Sigmoid colon (tissue), 4 donors: Measurements from ENCODE around the gene COL6A2.

Experiments used
- EP300 ChIP-seq, 4 donors: sonication (generic); formaldehyde crosslinking; IDR thresholded peaks; one replicate each; pipeline ENCODE4 v1.6.1; 2017; ENCODE audit warnings: antibody characterized with exemption in 4 of 4
- POLR2A ChIP-seq, 2 donors: fragments of 450-650 bp; IDR thresholded peaks; one replicate each; pipeline ENCODE4 v1.6.1; 2016; ENCODE audit warnings: antibody characterized with exemption in 2 of 2, mild to moderate bottlenecking in 2 of 2, moderate library complexity in 2 of 2
- POLR2AphosphoS5 ChIP-seq, 4 donors: sonication (generic); formaldehyde crosslinking; IDR thresholded peaks; one replicate each; pipeline ENCODE4 v1.6.1; 2017; ENCODE audit warnings: antibody characterized with exemption in 4 of 4
- TF ChIP-seq, protein P1 (sequence below), 4 experiments: fragments of 450-650 bp in 3 of 4; fragments of 200-600 bp in 1 of 4; IDR thresholded peaks; one replicate each; pipeline ENCODE4 v1.5.1; 2016 to 2019; ENCODE audit warnings: antibody characterized with exemption in 4 of 4, mild to moderate bottlenecking in 3 of 4, moderate library complexity in 2 of 4

DNA sequence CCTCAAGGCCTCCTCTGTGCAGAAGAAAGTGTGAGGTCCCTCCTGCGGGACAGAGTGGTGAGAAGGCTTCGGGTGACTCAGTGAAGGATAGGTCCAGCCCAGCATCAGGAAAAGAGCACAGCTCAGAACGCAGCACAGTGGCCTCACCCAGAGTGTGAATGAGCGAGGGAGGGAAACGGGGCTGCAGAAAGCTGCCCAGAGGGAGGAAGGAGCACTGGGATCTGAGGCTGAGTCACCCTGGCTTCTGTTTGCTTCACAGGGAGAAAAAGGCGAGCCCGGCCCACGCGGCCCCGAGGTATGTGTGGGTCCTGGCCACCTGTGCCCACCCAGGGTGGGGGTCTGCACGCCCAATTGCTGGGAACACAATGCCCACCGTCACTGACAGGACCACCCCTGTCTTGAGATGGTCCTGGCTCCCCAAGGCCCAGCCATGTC lies 24.3 kb downstream of the COL6A2 start:
- TF ChIP-seq, protein P1, sequence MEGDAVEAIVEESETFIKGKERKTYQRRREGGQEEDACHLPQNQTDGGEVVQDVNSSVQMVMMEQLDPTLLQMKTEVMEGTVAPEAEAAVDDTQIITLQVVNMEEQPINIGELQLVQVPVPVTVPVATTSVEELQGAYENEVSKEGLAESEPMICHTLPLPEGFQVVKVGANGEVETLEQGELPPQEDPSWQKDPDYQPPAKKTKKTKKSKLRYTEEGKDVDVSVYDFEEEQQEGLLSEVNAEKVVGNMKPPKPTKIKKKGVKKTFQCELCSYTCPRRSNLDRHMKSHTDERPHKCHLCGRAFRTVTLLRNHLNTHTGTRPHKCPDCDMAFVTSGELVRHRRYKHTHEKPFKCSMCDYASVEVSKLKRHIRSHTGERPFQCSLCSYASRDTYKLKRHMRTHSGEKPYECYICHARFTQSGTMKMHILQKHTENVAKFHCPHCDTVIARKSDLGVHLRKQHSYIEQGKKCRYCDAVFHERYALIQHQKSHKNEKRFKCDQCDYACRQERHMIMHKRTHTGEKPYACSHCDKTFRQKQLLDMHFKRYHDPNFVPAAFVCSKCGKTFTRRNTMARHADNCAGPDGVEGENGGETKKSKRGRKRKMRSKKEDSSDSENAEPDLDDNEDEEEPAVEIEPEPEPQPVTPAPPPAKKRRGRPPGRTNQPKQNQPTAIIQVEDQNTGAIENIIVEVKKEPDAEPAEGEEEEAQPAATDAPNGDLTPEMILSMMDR (IDR thresholded peaks at IDR 0.05): no peak
- TF ChIP-seq POLR2A (IDR thresholded peaks at IDR 0.05) (no peak), POLR2AphosphoS5 (IDR thresholded peaks at IDR 0.05) (peak in 1 of 4 donors; percentile 5), EP300 (IDR thresholded peaks at IDR 0.05) (no peak)
